Measurements from ENCODE around the gene SELENON. TPM values are rescaled to one million over a fixed set of nuclear protein-coding genes. Genes with fewer than 3 reads are reported as not detected.

The SELENON gene, protein sequence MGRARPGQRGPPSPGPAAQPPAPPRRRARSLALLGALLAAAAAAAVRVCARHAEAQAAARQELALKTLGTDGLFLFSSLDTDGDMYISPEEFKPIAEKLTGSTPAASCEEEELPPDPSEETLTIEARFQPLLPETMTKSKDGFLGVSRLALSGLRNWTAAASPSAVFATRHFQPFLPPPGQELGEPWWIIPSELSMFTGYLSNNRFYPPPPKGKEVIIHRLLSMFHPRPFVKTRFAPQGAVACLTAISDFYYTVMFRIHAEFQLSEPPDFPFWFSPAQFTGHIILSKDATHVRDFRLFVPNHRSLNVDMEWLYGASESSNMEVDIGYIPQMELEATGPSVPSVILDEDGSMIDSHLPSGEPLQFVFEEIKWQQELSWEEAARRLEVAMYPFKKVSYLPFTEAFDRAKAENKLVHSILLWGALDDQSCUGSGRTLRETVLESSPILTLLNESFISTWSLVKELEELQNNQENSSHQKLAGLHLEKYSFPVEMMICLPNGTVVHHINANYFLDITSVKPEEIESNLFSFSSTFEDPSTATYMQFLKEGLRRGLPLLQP
- total RNA-seq (2021; fragmentation: NEBNext Ultra II Directional; extraction: Animal tissue kit (Norgen Biotek cat#: 25700)): 10 to 100 TPM; 48.1 to 64.5 (median 58.8) TPM
- long read RNA-seq: 0 reads

DNA sequence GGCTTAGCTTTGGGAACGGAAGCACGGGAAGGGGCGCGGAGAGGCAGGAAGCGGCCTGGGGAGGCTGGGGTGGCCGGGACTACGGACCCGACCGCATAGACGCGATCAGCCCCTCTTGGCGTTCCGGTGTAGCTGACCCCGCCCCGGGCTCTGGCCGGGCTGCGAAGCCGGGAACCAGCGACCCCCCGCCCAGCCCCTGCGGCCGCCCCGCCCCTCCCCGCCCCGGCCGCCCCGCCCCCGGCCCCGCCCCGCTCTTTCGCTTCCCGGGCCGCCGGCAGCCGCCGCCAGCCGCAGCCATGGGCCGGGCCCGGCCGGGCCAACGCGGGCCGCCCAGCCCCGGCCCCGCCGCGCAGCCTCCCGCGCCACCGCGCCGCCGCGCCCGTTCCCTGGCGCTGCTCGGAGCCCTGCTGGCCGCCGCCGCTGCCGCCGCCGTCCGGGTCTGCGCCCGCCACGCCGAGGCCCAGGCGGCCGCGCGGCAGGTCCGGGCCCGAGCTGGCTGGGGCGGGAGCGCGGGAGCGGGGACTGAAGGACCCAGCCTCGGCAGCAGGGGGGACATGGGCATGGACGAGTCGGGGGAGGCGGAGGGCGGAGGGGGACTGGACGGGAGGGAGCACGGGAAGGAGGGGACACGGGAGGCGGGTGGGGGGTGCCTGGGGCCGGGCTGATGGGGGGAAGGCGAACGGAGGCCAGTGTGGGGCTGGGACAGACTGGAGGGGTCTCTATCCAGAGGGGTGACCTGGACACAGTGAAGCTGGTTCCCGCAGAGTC lies at the start of gene SELENON:
TSS of gene SELENON (plus strand) at position 259 of the 768 bp plus-strand sequence. CDS start at position 297, 38 bp downstream.
- Mint-ChIP-seq H3K4me3 (peak within 1 kb of the TSS; percentile 89), H3K27ac (peak within 1 kb of the TSS; percentile 63), H3K4me1 (ENCODE audit: low read depth) (peaks cover 37% of the 10 kb centered on the region), H3K27me3 (ENCODE audit: insufficient read depth) (peaks cover 7% of the 10 kb centered on the region), H3K36me3 (ENCODE audit: low read depth) (no peaks in the 10 kb centered on the region), H3K9me3 (no peaks in the 10 kb centered on the region)
- TF ChIP-seq, protein P1, sequence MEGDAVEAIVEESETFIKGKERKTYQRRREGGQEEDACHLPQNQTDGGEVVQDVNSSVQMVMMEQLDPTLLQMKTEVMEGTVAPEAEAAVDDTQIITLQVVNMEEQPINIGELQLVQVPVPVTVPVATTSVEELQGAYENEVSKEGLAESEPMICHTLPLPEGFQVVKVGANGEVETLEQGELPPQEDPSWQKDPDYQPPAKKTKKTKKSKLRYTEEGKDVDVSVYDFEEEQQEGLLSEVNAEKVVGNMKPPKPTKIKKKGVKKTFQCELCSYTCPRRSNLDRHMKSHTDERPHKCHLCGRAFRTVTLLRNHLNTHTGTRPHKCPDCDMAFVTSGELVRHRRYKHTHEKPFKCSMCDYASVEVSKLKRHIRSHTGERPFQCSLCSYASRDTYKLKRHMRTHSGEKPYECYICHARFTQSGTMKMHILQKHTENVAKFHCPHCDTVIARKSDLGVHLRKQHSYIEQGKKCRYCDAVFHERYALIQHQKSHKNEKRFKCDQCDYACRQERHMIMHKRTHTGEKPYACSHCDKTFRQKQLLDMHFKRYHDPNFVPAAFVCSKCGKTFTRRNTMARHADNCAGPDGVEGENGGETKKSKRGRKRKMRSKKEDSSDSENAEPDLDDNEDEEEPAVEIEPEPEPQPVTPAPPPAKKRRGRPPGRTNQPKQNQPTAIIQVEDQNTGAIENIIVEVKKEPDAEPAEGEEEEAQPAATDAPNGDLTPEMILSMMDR (IDR thresholded peaks at IDR 0.05): no peak
- DNase-seq: no peak

DNA sequence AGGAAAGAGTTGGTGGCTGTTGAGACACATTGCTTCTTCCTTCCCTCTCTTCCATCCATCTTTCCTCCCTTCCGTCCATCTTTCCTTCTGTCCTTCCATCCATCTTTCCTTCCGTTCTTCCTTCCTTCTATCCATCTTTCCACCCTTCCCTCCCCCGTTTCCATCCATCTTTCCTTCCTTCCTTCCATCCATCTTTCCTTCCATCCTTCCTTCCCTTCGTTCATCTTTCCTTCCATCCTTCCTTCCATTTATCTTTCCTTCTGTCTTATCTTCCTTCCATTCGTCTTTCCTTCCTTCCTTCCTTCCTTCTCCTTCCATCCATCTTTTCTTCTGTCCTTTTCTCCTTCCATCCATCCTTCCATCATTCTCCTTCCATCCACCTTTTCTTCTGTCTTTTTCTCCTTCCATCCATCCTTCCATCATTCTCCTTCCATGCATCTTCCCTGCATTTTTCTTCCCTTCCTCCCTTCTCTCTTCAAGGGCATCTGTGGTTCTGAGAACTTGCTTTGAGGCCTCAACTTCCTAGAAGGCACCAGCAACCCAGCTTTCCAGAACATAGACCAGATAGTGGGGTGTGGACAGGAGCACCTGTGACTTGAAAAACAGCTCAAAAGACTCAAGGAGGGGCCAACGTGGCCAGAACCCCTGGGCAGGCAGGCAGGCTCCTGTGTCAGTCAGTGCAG lies 48.9 kb upstream of the SELENON start:
- no peaks in the 10 kb centered on the region for H3K4me1 Mint-ChIP-seq (ENCODE audit: low read depth)
- TF ChIP-seq, protein P1 (IDR thresholded peaks at IDR 0.05): no peak
- no peaks in the 10 kb centered on the region for H3K9me3 Mint-ChIP-seq
- DNase-seq: no peak
- H3K27ac Mint-ChIP-seq: no peak overlapping the region
- peaks cover 32% of the 10 kb centered on the region for H3K27me3 Mint-ChIP-seq (ENCODE audit: insufficient read depth)
- H3K36me3 Mint-ChIP-seq (ENCODE audit: low read depth): no peaks in the 10 kb centered on the region
- H3K4me3 Mint-ChIP-seq: no peak overlapping the region

DNA sequence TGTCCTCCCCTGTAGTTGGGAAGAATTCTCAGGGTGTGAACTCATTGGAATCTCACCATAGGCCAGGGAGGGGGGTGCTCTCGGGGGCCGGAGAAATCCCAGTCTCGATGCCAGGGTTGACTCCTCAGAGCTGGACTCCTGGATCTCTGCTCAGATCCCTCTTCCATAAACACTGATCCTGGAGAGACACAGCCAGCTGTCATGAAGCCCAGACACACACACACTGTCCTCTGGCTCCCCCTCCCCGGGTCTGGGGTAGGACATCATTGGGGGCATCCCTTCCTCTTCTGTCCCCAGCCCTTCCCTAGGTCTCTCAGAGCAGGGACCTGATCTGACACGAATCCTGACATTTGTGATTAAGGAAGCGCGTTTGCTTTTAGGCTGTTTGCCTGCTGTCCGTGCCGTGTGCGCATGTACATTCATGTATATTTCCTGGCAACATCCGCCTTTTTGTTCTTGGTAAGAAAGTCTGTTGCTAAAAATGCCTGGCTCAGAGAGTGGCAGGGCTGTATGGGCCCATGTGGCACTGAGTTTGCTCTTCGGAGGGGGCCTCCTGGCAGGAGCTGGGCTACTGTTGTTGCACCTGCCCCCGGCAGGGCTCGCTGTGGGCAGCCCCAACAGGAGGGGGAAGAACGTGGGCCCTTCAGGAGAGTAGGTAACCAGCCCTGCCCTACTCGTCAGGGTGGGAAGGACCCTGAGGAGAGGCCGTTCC lies 45.4 kb upstream of the SELENON start:
- Mint-ChIP-seq H3K36me3 (ENCODE audit: low read depth) (no peaks in the 10 kb centered on the region), H3K9me3 (no peaks in the 10 kb centered on the region), H3K27me3 (ENCODE audit: insufficient read depth) (peaks cover 52% of the 10 kb centered on the region), H3K27ac (no peak overlapping the region), H3K4me1 (ENCODE audit: low read depth) (no peaks in the 10 kb centered on the region), H3K4me3 (no peak overlapping the region)
- TF ChIP-seq, protein P1 (IDR thresholded peaks at IDR 0.05): no peak
- DNase-seq: no peak

DNA sequence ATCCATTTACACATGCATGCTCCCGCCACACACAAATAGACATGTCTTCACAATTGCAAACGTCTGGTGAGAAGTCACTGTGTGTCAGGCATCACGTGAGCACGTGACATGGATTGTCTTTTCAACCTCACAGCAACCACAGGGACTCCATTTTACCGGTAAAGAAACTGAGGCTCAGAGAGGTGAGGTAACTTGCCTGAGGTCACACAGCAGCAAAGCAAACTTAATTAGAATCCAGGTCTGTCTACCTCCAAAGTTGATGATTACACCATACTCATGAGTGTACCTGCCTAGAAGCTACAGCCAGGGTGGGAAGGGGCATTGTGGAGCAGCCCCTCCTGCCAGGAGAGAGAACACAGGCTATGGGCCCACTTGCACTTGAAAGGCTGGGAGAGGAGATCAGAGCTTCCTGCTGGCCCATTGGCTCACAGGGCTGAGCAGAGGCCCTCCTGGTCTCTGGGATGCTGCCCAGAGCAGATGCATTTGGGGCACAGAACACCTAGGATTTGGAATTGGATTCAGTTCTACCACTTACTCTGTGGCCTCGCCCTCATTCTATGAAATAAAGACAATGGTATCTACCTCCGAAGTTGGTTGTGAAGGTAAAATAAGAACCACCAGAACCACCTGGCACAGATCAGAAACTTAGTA lies 44.4 kb upstream of the SELENON start:
- H3K4me1 Mint-ChIP-seq (ENCODE audit: low read depth): no peaks in the 10 kb centered on the region
- no peak overlapping the region for H3K27ac Mint-ChIP-seq
- H3K36me3 Mint-ChIP-seq (ENCODE audit: low read depth): no peaks in the 10 kb centered on the region
- H3K4me3 Mint-ChIP-seq: no peak overlapping the region
- DNase-seq: no peak
- peaks cover 59% of the 10 kb centered on the region for H3K27me3 Mint-ChIP-seq (ENCODE audit: insufficient read depth)
- TF ChIP-seq, protein P1 (IDR thresholded peaks at IDR 0.05): no peak
- H3K9me3 Mint-ChIP-seq: no peaks in the 10 kb centered on the region

Data from HFFc6 (cell line).